HCT116 (cell line): ENCODE measurements around the gene TEX26. TPM values are rescaled to one million over a fixed set of nuclear protein-coding genes. Genes with fewer than 3 reads are reported as not detected.

ENCODE experiments used
- ATAC-seq: fragments of 200-7000 bp; cut with Tn5 transposase; 2 replicates; pipeline ENCODE4 v1.9.1; 2020; ENCODE audit warnings: mild to moderate bottlenecking, moderate library complexity
- BruUV-seq: library from RNA; stranded (reverse); fragments of 400-500 nt; replicated peaks from 2 replicates; lab custom pipeline; 2021; lab: Mats Ljungman, UMichigan
- CTCF ChIA-PET: fragments of 300-600 bp; sonication (Branson Sonifier 250); formaldehyde crosslinking; loops from one replicate; lab custom pipeline; 2021; ENCODE audit warnings: antibody characterized with exemption; lab: Charles Lee
- POLR2A ChIA-PET: fragments of 300-600, 350-600 bp; sonication (Branson Sonifier 250); formaldehyde crosslinking; loops from one replicate; lab custom pipeline; 2021; ENCODE audit warnings: antibody characterized with exemption; lab: Charles Lee
- RAD21 ChIA-PET, 2 experiments: fragments of 300-600 bp; sonication (Branson Sonifier 250); formaldehyde crosslinking; loops; one replicate each; lab custom pipeline; 2023; ENCODE audit warnings: low total read pairs in 2 of 2; ENCODE audit not compliant: uncharacterized antibody in 2 of 2, unreplicated experiment in 2 of 2, low non-redundant PET in 1 of 2; lab: Charles Lee
- DNase-seq: peaks from one replicate; pipeline ENCODE4 v3.0.0-alpha.2; 2010; ENCODE audit warnings: low read depth, low spot score
- H2AFZ ChIP-seq: fragments of 200-600 bp; shearing (Covaris generic), sonication (generic); 2 replicates; pipeline ENCODE4 v1.6.1; 2017; ENCODE audit warnings: low read depth, mixed run types, mixed read lengths, antibody characterized with exemption, low read length; ENCODE audit not compliant: poor library complexity, severe bottlenecking
- H3K27ac ChIP-seq: 2 replicates; pipeline ENCODE4 v1.5.1; 2012; ENCODE audit warnings: low read depth, low read length
- H3K27me3 ChIP-seq: fragments of 200-600 bp; sonication (generic); 2 replicates; pipeline ENCODE4 v1.6.1; 2016; ENCODE audit warnings: mixed run types, low read length, mixed read lengths; ENCODE audit not compliant: insufficient read depth
- H3K36me3 ChIP-seq, 2 experiments: fragments of 200-500 bp in 1 of 2; fragments of 200-600 bp in 1 of 2; sonication (Bioruptor generic) in 1 of 2; sonication (generic) in 1 of 2; 2 replicates each; pipeline versions ENCODE4 v1.5.1 to v1.6.1; 2014 to 2016; ENCODE audit warnings: low read length in 2 of 2, inconsistent platforms in 1 of 2, mixed read lengths in 1 of 2, mixed run types in 1 of 2; ENCODE audit not compliant: insufficient read depth in 2 of 2, control insufficient read depth in 1 of 2
- H3K4me1 ChIP-seq, 2 experiments: fragments of 200-600 bp in 1 of 2; sonication (generic) in 1 of 2; 2 replicates each; pipeline versions ENCODE4 v1.5.1 to v1.6.1; 2012 to 2017; ENCODE audit warnings: low read length in 2 of 2, inconsistent platforms in 1 of 2, mild to moderate bottlenecking in 1 of 2, mixed read lengths in 1 of 2, mixed run types in 1 of 2, moderate library complexity in 1 of 2; ENCODE audit not compliant: insufficient read depth in 2 of 2, control insufficient read depth in 1 of 2
- H3K4me2 ChIP-seq: fragments of 200-600 bp; sonication (generic); 2 replicates; pipeline ENCODE4 v1.6.1; 2017; ENCODE audit warnings: mixed run types, low read length, mixed read lengths
- H3K4me3 ChIP-seq, 2 experiments: fragments of 200-600 bp in 1 of 2; sonication (generic) in 1 of 2; replicated peaks in 1 of 2; 2 replicates each; pipeline ENCODE4 v1.5.1; 2011 to 2016; ENCODE audit warnings: low read length in 2 of 2, control low read depth in 1 of 2, low read depth in 1 of 2, mild to moderate bottlenecking in 1 of 2, mixed read lengths in 1 of 2, mixed run types in 1 of 2
- H3K79me2 ChIP-seq: fragments of 200-600 bp; sonication (generic); 2 replicates; pipeline ENCODE4 v1.6.1; 2017; ENCODE audit warnings: mild to moderate bottlenecking, mixed run types, low read length, moderate library complexity, mixed read lengths; ENCODE audit not compliant: insufficient read depth
- H3K9ac ChIP-seq: fragments of 200-600 bp; sonication (generic); 2 replicates; pipeline ENCODE4 v1.6.1; 2016; ENCODE audit warnings: low read length, mixed read lengths
- H3K9me2 ChIP-seq: fragments of 200-600 bp; sonication (generic), shearing (Covaris generic); 2 replicates; pipeline ENCODE4 v1.6.1; 2017; ENCODE audit warnings: mixed run types, mild to moderate bottlenecking, moderate library complexity; ENCODE audit not compliant: insufficient read depth
- H3K9me3 ChIP-seq, 2 experiments: fragments of 200-500 bp in 1 of 2; fragments of 200-600 bp in 1 of 2; sonication (Bioruptor generic) in 1 of 2; sonication (generic) in 1 of 2; 2 replicates each; pipeline ENCODE4 v1.6.1; 2014 to 2017; ENCODE audit warnings: low read length in 2 of 2, mixed read lengths in 2 of 2, inconsistent platforms in 1 of 2, low read depth in 1 of 2, mild to moderate bottlenecking in 1 of 2, mixed run types in 1 of 2, moderate library complexity in 1 of 2; ENCODE audit not compliant: control insufficient read depth in 1 of 2, insufficient read depth in 1 of 2
- H4K20me1 ChIP-seq: fragments of 200-600 bp; sonication (generic), shearing (Covaris generic); 2 replicates; pipeline ENCODE4 v1.6.1; 2017; ENCODE audit warnings: mixed run types, mild to moderate bottlenecking, moderate library complexity; ENCODE audit not compliant: insufficient read depth
- ATF3 ChIP-seq: IDR thresholded peaks from 2 replicates; pipeline ENCODE4 v1.6.1; 2012
- CBX3 ChIP-seq: IDR thresholded peaks from 2 replicates; pipeline ENCODE4 v1.6.1; 2012; ENCODE audit warnings: low read depth
- CEBPB ChIP-seq: IDR thresholded peaks from 2 replicates; pipeline ENCODE4 v1.6.1; 2012; ENCODE audit warnings: low read depth
- EGR1 ChIP-seq: IDR thresholded peaks from 2 replicates; pipeline ENCODE4 v1.6.1; 2012; ENCODE audit warnings: low read depth
- ELF1 ChIP-seq: IDR thresholded peaks from 2 replicates; pipeline ENCODE4 v1.6.1; 2012; ENCODE audit warnings: low read depth, borderline replicate concordance
- EZH2 ChIP-seq: fragments of 200-600 bp; sonication (generic); IDR thresholded peaks from 2 replicates; pipeline ENCODE4 v1.6.1; 2017; ENCODE audit warnings: antibody characterized with exemption, mixed run types
- EZH2phosphoT487 ChIP-seq: fragments of 200-600 bp; IDR thresholded peaks from 2 replicates; pipeline ENCODE4 v1.6.1; 2018; ENCODE audit warnings: antibody characterized with exemption, borderline replicate concordance
- FOSL1 ChIP-seq: IDR thresholded peaks from 2 replicates; pipeline ENCODE4 v1.6.1; 2012; ENCODE audit warnings: low read depth
- MAX ChIP-seq: IDR thresholded peaks from 2 replicates; pipeline ENCODE4 v1.6.1; 2012
- REST ChIP-seq: IDR thresholded peaks from 2 replicates; pipeline ENCODE4 v1.6.1; 2012; ENCODE audit warnings: low read depth
- SP1 ChIP-seq: IDR thresholded peaks from 2 replicates; pipeline ENCODE4 v1.6.1; 2012; ENCODE audit warnings: low read depth
- TCF7L2 ChIP-seq: IDR thresholded peaks from 2 replicates; pipeline ENCODE4 v1.7.0; 2011; ENCODE audit warnings: borderline replicate concordance, inconsistent platforms; ENCODE audit not compliant: insufficient read depth, insufficient read length; ENCODE audit errors: extremely low read depth
- YY1 ChIP-seq: IDR thresholded peaks from 2 replicates; pipeline ENCODE4 v1.6.1; 2011; ENCODE audit warnings: low read length, low read depth, moderate library complexity, mild to moderate bottlenecking; ENCODE audit not compliant: insufficient replicate concordance; ENCODE audit errors: extremely low read depth
- ZNF274 ChIP-seq: fragments of 200-500 bp; sonication (Bioruptor generic); IDR thresholded peaks from 2 replicates; pipeline ENCODE4 v1.6.1; 2014; ENCODE audit warnings: mild to moderate bottlenecking, low read depth, low read length, inconsistent platforms
- intact Hi-C: fragments of 100-400 bp; cut with micrococcal nuclease; formaldehyde crosslinking; loops from 2 replicates; pipeline ENCODE4 v1.10.0; 2022
- total RNA-seq: library from RNA; stranded (reverse); gene quantifications from one replicate; pipeline ENCODE4 v1.2.1, GENCODE V29; 2021; ENCODE audit not compliant: unreplicated experiment

The TEX26 gene
- total RNA-seq, 1 experiment from 2014 or later, result not detected

GRCh38 chr13:30991184-30991583, 58.7 kb downstream of the TEX26 start:
- POLR2A ChIA-PET, result no interaction called here
- ATAC-seq (no peak), DNase-seq (no peak)
- Histone ChIP-seq H3K4me1 (peaks cover 0 to under 1% of the 10 kb centered on the region in 2 experiments; a peak in 1 of 4 replicates), H3K9me2 (no peaks in the 10 kb centered on the region), H4K20me1 (no peaks in the 10 kb centered on the region), H3K9ac (no peak overlapping the region), H3K4me2 (no peak overlapping the region), H3K79me2 (no peaks in the 10 kb centered on the region), H3K36me3 (no peaks in the 10 kb centered on the region), H2AFZ (no peak overlapping the region), H3K4me3 (no peak overlapping the region), H3K27ac (no peak overlapping the region), H3K9me3 (no peaks in the 10 kb centered on the region), H3K27me3 (no peaks in the 10 kb centered on the region)
- TF ChIP-seq ATF3 (no peak), ELF1 (no peak), EGR1 (no peak), REST (no peak), ZNF274 (no peak), MAX (no peak), SP1 (no peak), TCF7L2 (no peak), CBX3 (no peak), EZH2phosphoT487 (no peak), EZH2 (no peak), CEBPB (no peak), YY1 (no peak), FOSL1 (no peak)
- BruUV-seq, result no TSS peak
- RAD21 ChIA-PET, result no interaction called here
- CTCF ChIA-PET, result no interaction called here
- intact Hi-C loops, result no loop called here
